ENCODE results near the gene MINDY4.
A peak's percentile ranks its signal among the peaks of the same experiment; 100 is the strongest.

The MINDY4 gene

GRCh38 chr7:30771174-30771879 is at the start of gene MINDY4:
Gene MINDY4, plus strand, starts transcription at chr7:30771417. Its CDS starts 77 bp downstream, at chr7:30771494.
- peak; percentile 48 for DNase-seq

GRCh38 chr7:30722187-30722586 is 49.0 kb upstream of the MINDY4 start:
- DNase-seq: no peak

GRCh38 chr7:30722671-30723070 is 48.5 kb upstream of the MINDY4 start:
- no peak for DNase-seq

GRCh38 chr7:30723776-30724175 is 47.4 kb upstream of the MINDY4 start:
- no peak for DNase-seq

GRCh38 chr7:30726296-30727006 is 44.8 kb upstream of the MINDY4 start:
- no peak for DNase-seq

GRCh38 chr7:30727061-30727945 is 43.9 kb upstream of the MINDY4 start:
- DNase-seq: no peak

- DNase-seq: no peak
Observed at GRCh38 chr7:30728591-30729100, 42.6 kb upstream of the MINDY4 start.

GRCh38 chr7:30729642-30730041 is 41.6 kb upstream of the MINDY4 start:
- DNase-seq: no peak

GRCh38 chr7:30730097-30730496 is 41.1 kb upstream of the MINDY4 start:
- DNase-seq: no peak

GRCh38 chr7:30730996-30731395 is 40.2 kb upstream of the MINDY4 start:
- no peak for DNase-seq

- no peak for DNase-seq
Observed at GRCh38 chr7:30731581-30731980, 39.6 kb upstream of the MINDY4 start.

GRCh38 chr7:30732606-30733005 is 38.6 kb upstream of the MINDY4 start:
- DNase-seq: no peak

- no peak for DNase-seq
Observed at GRCh38 chr7:30733216-30733615, 38.0 kb upstream of the MINDY4 start.

- no peak for DNase-seq
Observed at GRCh38 chr7:30733691-30734090, 37.5 kb upstream of the MINDY4 start.

GRCh38 chr7:30734497-30734896 is 36.7 kb upstream of the MINDY4 start:
- no peak for DNase-seq

GRCh38 chr7:30735631-30736030 is 35.6 kb upstream of the MINDY4 start:
- no peak for DNase-seq

- no peak for DNase-seq
Observed at GRCh38 chr7:30736291-30736690, 34.9 kb upstream of the MINDY4 start.

GRCh38 chr7:30738026-30738915 is 32.9 kb upstream of the MINDY4 start:
- no peak for DNase-seq

GRCh38 chr7:30739691-30740090 is 31.5 kb upstream of the MINDY4 start:
- no peak for DNase-seq

GRCh38 chr7:30740417-30741181 is 30.6 kb upstream of the MINDY4 start:
- peak; percentile 65 for DNase-seq

GRCh38 chr7:30741289-30741688 is 29.9 kb upstream of the MINDY4 start:
- no peak for DNase-seq

Data from NCI-H345 (cell line).